Fibroblast of mammary gland (primary cell): ENCODE measurements around the gene ABHD8.

Experiments
- DNase-seq: peaks from one replicate; pipeline ENCODE4 v3.0.0-alpha.2; 2010; ENCODE audit warnings: low read depth
- H3K4me3 ChIP-seq: 2 replicates; pipeline ENCODE4 v1.5.1; 2011; ENCODE audit warnings: low read depth, mild to moderate bottlenecking, low read length, moderate library complexity; ENCODE audit not compliant: control insufficient read depth
- TF ChIP-seq, protein P1 (sequence below): conservative IDR thresholded peaks from 2 replicates; pipeline ENCODE4 v1.5.1; 2011; ENCODE audit warnings: low read depth, low read length, inconsistent platforms; ENCODE audit not compliant: control insufficient read depth, insufficient read depth

Gene ABHD8

GRCh38 chr19:17311455-17312188 is 8.4 kb upstream of the ABHD8 start:
- DNase-seq, result peak; percentile 66

GRCh38 chr19:17309965-17310461 is 6.8 kb upstream of the ABHD8 start:
- H3K4me3 ChIP-seq, result peak overlapping the region; percentile 92
- DNase-seq, result no peak
- TF ChIP-seq, protein P1, sequence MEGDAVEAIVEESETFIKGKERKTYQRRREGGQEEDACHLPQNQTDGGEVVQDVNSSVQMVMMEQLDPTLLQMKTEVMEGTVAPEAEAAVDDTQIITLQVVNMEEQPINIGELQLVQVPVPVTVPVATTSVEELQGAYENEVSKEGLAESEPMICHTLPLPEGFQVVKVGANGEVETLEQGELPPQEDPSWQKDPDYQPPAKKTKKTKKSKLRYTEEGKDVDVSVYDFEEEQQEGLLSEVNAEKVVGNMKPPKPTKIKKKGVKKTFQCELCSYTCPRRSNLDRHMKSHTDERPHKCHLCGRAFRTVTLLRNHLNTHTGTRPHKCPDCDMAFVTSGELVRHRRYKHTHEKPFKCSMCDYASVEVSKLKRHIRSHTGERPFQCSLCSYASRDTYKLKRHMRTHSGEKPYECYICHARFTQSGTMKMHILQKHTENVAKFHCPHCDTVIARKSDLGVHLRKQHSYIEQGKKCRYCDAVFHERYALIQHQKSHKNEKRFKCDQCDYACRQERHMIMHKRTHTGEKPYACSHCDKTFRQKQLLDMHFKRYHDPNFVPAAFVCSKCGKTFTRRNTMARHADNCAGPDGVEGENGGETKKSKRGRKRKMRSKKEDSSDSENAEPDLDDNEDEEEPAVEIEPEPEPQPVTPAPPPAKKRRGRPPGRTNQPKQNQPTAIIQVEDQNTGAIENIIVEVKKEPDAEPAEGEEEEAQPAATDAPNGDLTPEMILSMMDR, result no peak

More at GRCh38 chr19:17311455-17312188, 8.4 kb upstream of the ABHD8 start:
- H3K4me3 ChIP-seq, result no peak overlapping the region
- TF ChIP-seq, protein P1, result no peak

DNA sequence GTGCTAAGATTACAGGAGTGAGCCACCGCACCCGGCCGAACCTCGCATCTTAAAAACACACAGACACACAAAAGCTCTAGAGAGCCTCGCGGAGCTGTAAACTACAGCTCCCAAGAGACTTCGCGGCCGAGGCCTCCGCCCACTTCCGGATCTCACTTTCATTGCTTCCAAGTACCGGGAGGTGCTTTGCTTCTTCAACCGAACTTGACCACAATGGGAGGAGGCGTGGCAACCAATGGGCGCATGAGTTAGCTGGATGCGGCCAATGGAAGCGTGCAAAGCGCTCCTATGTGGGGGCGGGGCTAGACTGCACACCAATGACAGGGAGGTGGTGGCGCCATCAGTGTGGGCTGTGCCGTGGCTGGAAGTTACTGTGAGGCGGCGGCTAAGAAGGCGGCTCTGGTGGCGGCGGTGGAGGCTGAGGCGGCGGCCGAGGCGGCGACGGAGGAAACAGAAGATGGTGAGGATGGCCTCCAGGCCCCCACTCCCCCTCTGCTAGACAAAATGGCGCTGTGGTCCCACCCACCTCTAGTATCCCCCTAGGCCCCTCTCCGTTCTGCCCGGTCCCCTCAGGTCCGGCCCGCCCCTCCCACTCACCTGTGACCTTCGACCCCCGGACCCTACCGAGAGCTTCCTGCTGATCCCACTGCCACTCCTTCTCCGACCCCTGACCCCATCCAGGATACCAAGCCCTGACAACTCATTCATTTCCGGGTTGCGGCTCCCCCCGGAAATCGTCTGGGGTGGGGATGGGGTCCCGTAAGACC is 6.2 kb upstream of the ABHD8 start, which contains the start of gene DDA1:
Gene DDA1 (plus strand): TSS at position 366 of the 767 bp plus-strand sequence. CDS start 92 bp downstream, at position 458.
- peak; percentile 100 for DNase-seq
- TF ChIP-seq, protein P1, result no peak
- peak within 1 kb of the TSS; percentile 92 for H3K4me3 ChIP-seq

GRCh38 chr19:17307876-17308377 is 4.7 kb upstream of the ABHD8 start:
- H3K4me3 ChIP-seq, result no peak overlapping the region
- no peak for DNase-seq
- TF ChIP-seq, protein P1, result no peak

- no peak for DNase-seq
- peak overlapping the region; percentile 78 for H3K4me3 ChIP-seq
- TF ChIP-seq, protein P1, result no peak
These were observed 3.1 kb upstream of the ABHD8 start for GRCh38 chr19:17306285-17306714.

DNA sequence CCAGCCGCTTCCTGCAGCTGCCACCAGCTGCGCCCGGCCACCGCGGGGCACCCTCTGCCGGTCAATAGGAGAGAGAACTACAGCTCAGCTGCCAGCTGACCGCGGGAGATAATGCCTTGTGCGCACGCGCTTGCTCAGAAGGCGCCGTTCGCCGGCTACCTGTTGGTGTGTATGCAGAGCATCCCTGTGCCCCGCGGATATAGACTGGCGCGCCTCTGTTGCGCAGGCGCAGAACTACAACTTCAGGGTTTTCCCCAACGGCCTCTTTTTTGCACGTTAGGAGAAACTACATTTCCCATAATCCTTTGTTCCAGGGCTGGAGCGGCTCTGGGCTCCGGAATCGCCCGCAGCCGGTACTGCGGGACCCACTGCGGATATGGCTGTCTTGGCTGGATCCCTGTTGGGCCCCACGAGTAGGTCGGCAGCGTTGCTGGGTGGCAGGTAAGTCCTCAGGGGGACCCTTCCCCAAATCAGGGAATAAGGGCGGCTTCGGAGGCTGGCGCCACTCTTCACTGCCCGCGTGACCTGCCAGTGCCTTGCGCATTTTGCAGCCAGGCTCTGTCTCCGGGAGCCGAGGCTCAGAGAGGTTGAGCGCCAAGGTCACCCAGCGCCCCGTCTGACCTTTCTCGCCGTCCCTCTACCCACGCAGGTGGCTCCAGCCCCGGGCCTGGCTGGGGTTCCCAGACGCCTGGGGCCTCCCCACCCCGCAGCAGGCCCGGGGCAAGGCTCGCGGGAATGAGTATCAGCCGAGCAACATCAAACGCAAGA is 2.5 kb upstream of the ABHD8 start, which contains the start of gene MRPL34:
Gene MRPL34 (plus strand): TSS at position 356 of the 768 bp plus-strand sequence. CDS start 21 bp downstream, at position 377.
- DNase-seq, result peak; percentile 98
- TF ChIP-seq, protein P1, result peak; percentile 57

More for the DNA sequence above, 2.5 kb upstream of the ABHD8 start, which contains the start of gene MRPL34:
- peak within 1 kb of the TSS; percentile 78 for H3K4me3 ChIP-seq
